ENCODE results near the gene COMT.

- TF ChIP-seq CTCF (IDR thresholded peaks at IDR 0.05 in 4 of 5, conservative IDR thresholded peaks at IDR 0.05 in 1 of 5) (no peak), POLR2A (IDR thresholded peaks at IDR 0.05) (no peak)
These were observed 46.1 kb downstream of the COMT start for GRCh38 chr22:19987394-19988306.
